DMS 273 (cell line): ENCODE results near the gene SNX24.
A peak's percentile ranks its signal among the peaks of the same experiment; 100 is the strongest.

Experiments used
- DNase-seq: peaks from one replicate; lab custom pipeline; 2025; ENCODE audit not compliant: unreplicated experiment; lab: John Stamatoyannopoulos, UW

The SNX24 gene

GRCh38 chr5:123000731-123001130 is 155.3 kb downstream of the SNX24 start:
- peak; percentile 82 for DNase-seq

- peak; percentile 35 for DNase-seq
Observed at GRCh38 chr5:123001808-123002207, 156.4 kb downstream of the SNX24 start.

DNA sequence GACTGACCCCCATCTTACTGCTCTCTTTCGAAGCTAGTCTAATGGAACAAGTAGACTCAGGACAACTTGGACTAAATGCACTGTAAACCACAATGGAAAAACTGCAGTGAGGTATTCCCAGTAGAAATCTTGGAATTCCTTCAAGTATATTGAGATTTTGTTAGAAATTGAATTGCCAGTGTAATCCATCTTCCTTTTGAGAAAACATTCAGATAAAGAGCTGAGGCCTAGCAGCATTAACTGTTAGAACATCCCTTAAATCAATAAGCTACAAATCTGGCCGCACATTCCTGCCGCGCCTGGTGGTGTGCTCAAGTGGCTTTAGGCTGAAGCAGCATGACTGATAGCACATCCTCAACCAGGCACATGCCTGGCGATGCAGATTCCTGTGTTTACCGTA is 161.8 kb downstream of the SNX24 start:
- no peak for DNase-seq

- no peak for DNase-seq
Observed at GRCh38 chr5:123007754-123008153, 162.3 kb downstream of the SNX24 start.

GRCh38 chr5:123012321-123012720 is 166.9 kb downstream of the SNX24 start:
- DNase-seq = no peak

DNA sequence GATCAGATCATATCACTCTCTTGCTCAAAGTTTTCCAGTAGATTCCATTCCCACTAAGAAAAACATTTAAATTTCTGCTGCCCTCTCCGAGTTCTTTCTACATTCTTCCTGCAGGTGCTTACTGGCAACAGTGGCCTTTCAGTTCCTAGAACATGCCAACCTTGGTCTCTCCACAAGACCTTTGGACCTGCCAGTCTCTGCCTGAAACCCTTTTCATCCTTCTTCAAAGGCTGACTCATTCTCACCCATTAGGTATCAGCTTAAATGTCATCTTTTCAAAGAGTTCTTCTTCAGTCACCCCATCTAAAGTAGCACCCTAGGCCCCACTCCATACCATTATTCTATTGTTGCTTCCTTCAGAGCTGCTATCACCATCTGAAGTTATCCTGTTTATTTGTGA is 169.3 kb downstream of the SNX24 start:
- no peak for DNase-seq

- no peak for DNase-seq
Observed at GRCh38 chr5:123028222-123028621, 182.8 kb downstream of the SNX24 start.

DNA sequence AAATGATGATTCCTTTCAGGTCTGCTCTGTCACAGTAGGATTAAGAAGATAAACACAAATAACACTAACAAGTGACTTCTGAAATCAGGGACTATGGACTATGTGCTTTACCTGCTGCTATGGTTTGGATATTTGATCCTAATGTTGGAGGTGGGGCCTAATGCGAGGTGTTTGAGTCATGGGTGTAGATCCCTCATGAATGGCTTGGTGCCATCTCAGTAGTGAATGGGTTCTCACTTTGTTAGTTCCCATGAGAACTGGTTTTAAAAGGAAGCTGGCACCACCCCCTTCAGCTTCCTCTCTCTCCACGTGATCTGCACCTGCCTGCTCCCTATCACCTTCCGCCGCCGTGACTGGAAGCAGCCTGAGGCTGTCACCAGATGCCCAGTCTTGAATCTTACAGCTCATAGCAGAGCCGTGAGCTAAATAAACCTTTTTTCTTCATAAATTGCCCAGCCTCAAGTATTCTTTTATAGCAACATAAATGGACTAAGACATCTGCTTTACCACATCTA is 187.8 kb downstream of the SNX24 start:
- DNase-seq = no peak

GRCh38 chr5:123035360-123035917 is 190.0 kb downstream of the SNX24 start:
- DNase-seq = peak; percentile 49

GRCh38 chr5:123035918-123036390 is 190.5 kb downstream of the SNX24 start:
- peak; percentile 78 for DNase-seq

GRCh38 chr5:123036391-123037103 is 191.1 kb downstream of the SNX24 start, which contains the start of gene PPIC:
Gene PPIC, minus strand, starts transcription at chr5:123036725. Its CDS starts 100 bp downstream, at chr5:123036625.
- DNase-seq = peak; percentile 93

DNA sequence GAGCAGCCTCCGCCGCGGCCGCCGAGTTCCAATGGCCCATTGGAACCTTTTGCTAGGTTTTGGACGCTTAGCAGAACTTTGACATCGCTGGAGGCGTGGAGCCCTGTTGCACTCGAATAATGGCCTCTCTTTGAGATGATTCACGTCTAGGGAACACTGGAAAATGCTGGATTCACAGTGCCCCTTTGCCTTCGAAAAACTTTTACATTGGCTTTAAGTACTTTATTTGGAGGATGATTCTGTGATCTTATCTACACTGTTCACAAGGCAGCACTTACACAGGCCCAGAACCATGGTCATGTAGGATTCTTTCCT is 191.6 kb downstream of the SNX24 start:
- DNase-seq = no peak

DNA sequence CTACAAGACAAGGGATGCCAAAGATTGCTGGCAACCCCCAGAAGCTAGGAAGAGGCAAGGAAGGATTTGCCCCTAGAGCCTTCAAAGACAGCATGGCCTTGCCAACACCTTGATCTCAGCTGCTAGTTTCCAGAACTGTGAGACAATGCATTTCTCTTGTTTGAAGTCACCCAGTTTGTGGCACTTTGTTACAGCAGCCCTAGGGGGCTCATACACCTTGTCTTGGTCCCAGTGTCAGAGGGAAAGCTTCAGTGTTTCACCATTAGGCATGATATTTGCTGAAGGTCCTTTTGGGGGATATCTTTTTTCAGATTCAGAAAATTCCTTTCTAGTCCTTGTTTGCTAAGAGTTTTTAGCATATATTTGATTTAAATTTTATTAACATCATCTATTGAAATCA is 194.3 kb downstream of the SNX24 start:
- DNase-seq = no peak

GRCh38 chr5:123044926-123045617 is 199.7 kb downstream of the SNX24 start:
- DNase-seq = no peak

- no peak for DNase-seq
Observed at GRCh38 chr5:123046222-123046621, 200.8 kb downstream of the SNX24 start.

- DNase-seq = no peak
Observed at GRCh38 chr5:123047706-123048105, 202.3 kb downstream of the SNX24 start.

- DNase-seq = no peak
Observed at GRCh38 chr5:123051206-123051605, 205.8 kb downstream of the SNX24 start.
